ENCODE results near the gene FAM83B.

Gene FAM83B

DNA sequence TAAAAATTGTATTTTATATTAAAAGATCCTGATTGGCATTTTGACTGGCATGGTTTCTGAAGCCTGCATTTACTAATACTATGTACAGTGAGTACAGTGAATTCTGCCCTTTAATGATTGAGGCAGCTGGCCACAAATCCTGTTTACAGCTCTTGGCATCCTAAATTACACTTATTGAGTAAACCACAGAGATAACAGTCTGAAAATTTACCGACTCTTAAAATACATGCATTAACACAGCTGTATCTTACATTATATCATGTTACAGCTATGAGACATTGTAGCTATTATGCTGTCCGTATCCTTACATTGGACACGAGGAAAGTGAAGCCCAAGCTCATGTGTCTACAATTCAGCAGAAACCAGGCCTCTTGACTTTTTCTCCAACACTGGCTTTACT is 90.8 kb downstream of the FAM83B start:
- Histone ChIP-seq H3K9me3 (ENCODE audit: control insufficient read depth, insufficient read depth, low read depth, low read length) (no peaks in the 10 kb centered on the region), H3K36me3 (ENCODE audit: control insufficient read depth in 2 of 2, insufficient read depth in 1 of 2, low read length in 2 of 2) (no peaks in the 10 kb centered on the region; a peak in 1 of 3 replicates), H3K4me3 (ENCODE audit: low read depth, low read length) (no peak overlapping the region), H3K27ac (ENCODE audit: extremely low read depth, low read depth, low read length) (no peak overlapping the region), H3K4me1 (ENCODE audit: control insufficient read depth, insufficient read depth, low read length) (peaks cover 3% of the 10 kb centered on the region; the same call in 1 of the 2 replicates)
- ChIA-PET CTCF (interaction anchor here (0.6 kb wide), 2 partner anchors 53 to 218 kb away, joined by 3 to 4 read pairs; no protein-coding TSS in a partner anchor), POLR2A (interaction anchor here (0.6 kb wide), 1 partner anchor 459 kb away, joined by 3 read pairs; no protein-coding TSS in a partner anchor)
- TF ChIP-seq ZNF221 (tag by site-specific recombination; IDR thresholded peaks at IDR 0.05; ENCODE audit: borderline replicate concordance) (no peak), ZNF585B (tag by site-specific recombination; IDR thresholded peaks at IDR 0.05) (no peak), KLF16 (tag by site-specific recombination; IDR thresholded peaks at IDR 0.05) (no peak), ZNF629 (tag by site-specific recombination; IDR thresholded peaks at IDR 0.05) (no peak)
- TF ChIP-seq, protein P1, sequence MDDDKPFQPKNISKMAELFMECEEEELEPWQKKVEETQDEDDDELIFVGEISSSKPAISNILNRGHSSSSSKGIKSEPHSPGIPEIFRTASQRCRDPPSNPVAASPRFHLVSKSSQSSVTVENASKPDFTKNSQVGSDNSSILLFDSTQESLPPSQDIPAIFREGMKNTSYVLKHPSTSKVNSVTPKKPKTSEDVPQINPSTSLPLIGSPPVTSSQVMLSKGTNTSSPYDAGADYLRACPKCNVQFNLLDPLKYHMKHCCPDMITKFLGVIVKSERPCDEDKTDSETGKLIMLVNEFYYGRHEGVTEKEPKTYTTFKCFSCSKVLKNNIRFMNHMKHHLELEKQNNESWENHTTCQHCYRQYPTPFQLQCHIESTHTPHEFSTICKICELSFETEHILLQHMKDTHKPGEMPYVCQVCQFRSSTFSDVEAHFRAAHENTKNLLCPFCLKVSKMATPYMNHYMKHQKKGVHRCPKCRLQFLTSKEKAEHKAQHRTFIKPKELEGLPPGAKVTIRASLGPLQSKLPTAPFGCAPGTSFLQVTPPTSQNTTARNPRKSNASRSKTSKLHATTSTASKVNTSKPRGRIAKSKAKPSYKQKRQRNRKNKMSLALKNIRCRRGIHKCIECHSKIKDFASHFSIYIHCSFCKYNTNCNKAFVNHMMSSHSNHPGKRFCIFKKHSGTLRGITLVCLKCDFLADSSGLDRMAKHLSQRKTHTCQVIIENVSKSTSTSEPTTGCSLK (tag by site-specific recombination; IDR thresholded peaks at IDR 0.05) = no peak
- TF ChIP-seq, protein P2, sequence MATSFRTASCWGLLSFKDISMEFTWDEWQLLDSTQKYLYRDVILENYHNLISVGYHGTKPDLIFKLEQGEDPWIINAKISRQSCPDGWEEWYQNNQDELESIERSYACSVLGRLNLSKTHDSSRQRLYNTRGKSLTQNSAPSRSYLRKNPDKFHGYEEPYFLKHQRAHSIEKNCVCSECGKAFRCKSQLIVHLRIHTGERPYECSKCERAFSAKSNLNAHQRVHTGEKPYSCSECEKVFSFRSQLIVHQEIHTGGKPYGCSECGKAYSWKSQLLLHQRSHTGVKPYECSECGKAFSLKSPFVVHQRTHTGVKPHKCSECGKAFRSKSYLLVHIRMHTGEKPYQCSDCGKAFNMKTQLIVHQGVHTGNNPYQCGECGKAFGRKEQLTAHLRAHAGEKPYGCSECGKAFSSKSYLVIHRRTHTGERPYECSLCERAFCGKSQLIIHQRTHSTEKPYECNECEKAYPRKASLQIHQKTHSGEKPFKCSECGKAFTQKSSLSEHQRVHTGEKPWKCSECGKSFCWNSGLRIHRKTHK (tag by site-specific recombination; IDR thresholded peaks at IDR 0.05) = no peak
- TF ChIP-seq, protein P3, sequence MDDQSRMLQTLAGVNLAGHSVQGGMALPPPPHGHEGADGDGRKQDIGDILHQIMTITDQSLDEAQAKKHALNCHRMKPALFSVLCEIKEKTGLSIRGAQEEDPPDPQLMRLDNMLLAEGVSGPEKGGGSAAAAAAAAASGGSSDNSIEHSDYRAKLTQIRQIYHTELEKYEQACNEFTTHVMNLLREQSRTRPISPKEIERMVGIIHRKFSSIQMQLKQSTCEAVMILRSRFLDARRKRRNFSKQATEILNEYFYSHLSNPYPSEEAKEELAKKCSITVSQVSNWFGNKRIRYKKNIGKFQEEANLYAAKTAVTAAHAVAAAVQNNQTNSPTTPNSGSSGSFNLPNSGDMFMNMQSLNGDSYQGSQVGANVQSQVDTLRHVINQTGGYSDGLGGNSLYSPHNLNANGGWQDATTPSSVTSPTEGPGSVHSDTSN (CRISPR knock-in tag; IDR thresholded peaks at IDR 0.05) = no peak

DNA sequence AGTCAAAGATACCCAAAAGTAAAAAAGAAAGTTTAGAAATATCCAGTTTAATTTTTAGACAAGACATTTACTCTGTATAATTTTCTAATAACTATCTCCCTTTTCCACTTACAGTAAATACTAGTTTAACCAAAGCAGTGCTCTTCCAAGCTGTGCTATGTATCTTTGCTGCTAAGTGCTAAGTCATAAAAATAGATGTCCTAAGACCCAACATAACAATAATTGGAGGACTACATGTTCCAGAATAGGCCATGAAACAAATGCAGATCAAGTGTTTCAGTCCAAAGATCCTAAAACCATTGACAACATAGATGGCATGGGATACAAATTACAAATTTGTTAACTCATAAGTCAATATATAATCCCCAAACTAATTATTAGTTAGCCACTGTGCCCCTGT is 111.1 kb downstream of the FAM83B start:
- no peaks in the 10 kb centered on the region for H3K36me3 ChIP-seq (ENCODE audit: control insufficient read depth in 2 of 2, insufficient read depth in 1 of 2, low read length in 2 of 2)
- H3K9me3 ChIP-seq (ENCODE audit: control insufficient read depth, insufficient read depth, low read depth, low read length) = no peaks in the 10 kb centered on the region; the same call in 1 of the 2 replicates
- ChIA-PET CTCF (no interaction called here), POLR2A (no interaction called here)
- no peak overlapping the region for H3K4me3 ChIP-seq (ENCODE audit: low read depth, low read length)
- H3K27ac ChIP-seq (ENCODE audit: extremely low read depth, low read depth, low read length) = no peak overlapping the region
- H3K4me1 ChIP-seq (ENCODE audit: control insufficient read depth, insufficient read depth, low read length) = no peaks in the 10 kb centered on the region
- TF ChIP-seq ZNF621 (tag by site-specific recombination; IDR thresholded peaks at IDR 0.05) (no peak), ZNF133 (tag by site-specific recombination; IDR thresholded peaks at IDR 0.05) (peak; percentile 75)

DNA sequence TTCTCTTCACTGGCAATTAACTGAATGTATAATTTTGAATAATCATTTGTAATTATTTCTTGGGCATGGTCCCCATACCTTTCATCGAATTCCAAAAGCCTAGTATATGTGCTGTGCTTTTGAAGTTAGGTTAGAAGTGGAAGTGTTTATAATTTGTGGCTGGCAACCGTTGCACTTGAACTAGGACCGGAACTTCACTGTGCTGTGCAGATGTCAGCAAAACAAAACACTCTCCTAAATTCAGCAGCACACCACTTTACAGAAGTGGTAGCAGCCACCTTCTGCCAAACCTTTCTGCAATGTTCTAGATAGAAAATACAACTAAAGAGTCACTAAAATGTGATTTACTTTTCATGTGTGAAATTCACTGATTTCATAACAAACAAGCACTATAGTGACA is 111.9 kb downstream of the FAM83B start:
- POLR2A ChIA-PET = no interaction called here

More for the DNA sequence above, 111.9 kb downstream of the FAM83B start:
- Histone ChIP-seq H3K27ac (ENCODE audit: extremely low read depth, low read depth, low read length) (no peak overlapping the region), H3K4me1 (ENCODE audit: control insufficient read depth, insufficient read depth, low read length) (no peaks in the 10 kb centered on the region), H3K9me3 (ENCODE audit: control insufficient read depth, insufficient read depth, low read depth, low read length) (no peaks in the 10 kb centered on the region; the same call in 1 of the 2 replicates), H3K36me3 (ENCODE audit: control insufficient read depth in 2 of 2, insufficient read depth in 1 of 2, low read length in 2 of 2) (no peaks in the 10 kb centered on the region), H3K4me3 (ENCODE audit: low read depth, low read length) (no peak overlapping the region)
- CTCF ChIA-PET = no interaction called here
- no peak for TF ChIP-seq ZNF621 (tag by site-specific recombination; IDR thresholded peaks at IDR 0.05)
- TF ChIP-seq, protein P4, sequence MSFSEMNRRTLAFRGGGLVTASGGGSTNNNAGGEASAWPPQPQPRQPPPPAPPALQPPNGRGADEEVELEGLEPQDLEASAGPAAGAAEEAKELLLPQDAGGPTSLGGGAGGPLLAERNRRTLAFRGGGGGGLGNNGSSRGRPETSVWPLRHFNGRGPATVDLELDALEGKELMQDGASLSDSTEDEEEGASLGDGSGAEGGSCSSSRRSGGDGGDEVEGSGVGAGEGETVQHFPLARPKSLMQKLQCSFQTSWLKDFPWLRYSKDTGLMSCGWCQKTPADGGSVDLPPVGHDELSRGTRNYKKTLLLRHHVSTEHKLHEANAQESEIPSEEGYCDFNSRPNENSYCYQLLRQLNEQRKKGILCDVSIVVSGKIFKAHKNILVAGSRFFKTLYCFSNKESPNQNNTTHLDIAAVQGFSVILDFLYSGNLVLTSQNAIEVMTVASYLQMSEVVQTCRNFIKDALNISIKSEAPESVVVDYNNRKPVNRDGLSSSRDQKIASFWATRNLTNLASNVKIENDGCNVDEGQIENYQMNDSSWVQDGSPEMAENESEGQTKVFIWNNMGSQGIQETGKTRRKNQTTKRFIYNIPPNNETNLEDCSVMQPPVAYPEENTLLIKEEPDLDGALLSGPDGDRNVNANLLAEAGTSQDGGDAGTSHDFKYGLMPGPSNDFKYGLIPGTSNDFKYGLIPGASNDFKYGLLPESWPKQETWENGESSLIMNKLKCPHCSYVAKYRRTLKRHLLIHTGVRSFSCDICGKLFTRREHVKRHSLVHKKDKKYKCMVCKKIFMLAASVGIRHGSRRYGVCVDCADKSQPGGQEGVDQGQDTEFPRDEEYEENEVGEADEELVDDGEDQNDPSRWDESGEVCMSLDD (tag by site-specific recombination; IDR thresholded peaks at IDR 0.05) = no peak
- no peak for TF ChIP-seq ZNF426 (tag by site-specific recombination; IDR thresholded peaks at IDR 0.05)
- TF ChIP-seq ZNF707 (tag by site-specific recombination; IDR thresholded peaks at IDR 0.05) = no peak
- TF ChIP-seq, protein P5, sequence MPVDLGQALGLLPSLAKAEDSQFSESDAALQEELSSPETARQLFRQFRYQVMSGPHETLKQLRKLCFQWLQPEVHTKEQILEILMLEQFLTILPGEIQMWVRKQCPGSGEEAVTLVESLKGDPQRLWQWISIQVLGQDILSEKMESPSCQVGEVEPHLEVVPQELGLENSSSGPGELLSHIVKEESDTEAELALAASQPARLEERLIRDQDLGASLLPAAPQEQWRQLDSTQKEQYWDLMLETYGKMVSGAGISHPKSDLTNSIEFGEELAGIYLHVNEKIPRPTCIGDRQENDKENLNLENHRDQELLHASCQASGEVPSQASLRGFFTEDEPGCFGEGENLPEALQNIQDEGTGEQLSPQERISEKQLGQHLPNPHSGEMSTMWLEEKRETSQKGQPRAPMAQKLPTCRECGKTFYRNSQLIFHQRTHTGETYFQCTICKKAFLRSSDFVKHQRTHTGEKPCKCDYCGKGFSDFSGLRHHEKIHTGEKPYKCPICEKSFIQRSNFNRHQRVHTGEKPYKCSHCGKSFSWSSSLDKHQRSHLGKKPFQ (tag by site-specific recombination; IDR thresholded peaks at IDR 0.05) = no peak

All from HEK293 (cell line).